Measurements from ENCODE around the gene SIPA1L3. TPM values are rescaled to one million over a fixed set of nuclear protein-coding genes. Genes with fewer than 3 reads are reported as not detected.

SIPA1L3 gene
- total and polyA plus RNA-seq, 2 experiments from 2014 or later: 15.7 to 54.1 TPM

DNA sequence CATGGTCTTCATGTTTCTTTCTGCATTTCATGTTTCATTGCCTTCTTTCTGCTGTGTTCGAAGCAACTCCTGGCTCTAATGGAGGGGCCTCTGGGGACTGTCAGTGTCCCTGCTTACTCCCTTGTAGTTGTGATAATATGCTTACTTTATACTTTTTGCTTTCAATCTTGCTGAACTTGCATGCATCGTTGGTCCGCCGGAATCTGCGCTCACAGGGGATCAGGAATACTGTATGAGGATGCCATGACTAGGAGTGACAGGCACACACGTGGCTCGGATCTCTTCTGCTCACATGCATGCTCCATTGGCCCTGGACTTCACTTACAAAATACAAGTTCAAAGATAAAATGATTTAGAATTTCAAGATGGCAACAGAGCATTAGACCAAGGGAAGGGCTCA lies 108.8 kb downstream of the SIPA1L3 start:
- Histone ChIP-seq H3F3A (replicated peaks; ENCODE audit: low read depth) (0 out of 2 replicates have a peak, but pooled peaks cover 3% of the 10 kb centered on the region), H2AFZ (no peak overlapping the region), H3K27me3 (ENCODE audit: insufficient read depth) (no peaks in the 10 kb centered on the region), H3K4me3 (no peak overlapping the region), H3K36me3 (ENCODE audit: insufficient read depth) (no peaks in the 10 kb centered on the region), H3K4me1 (ENCODE audit: insufficient read depth) (peaks cover 27% of the 10 kb centered on the region; the same call in 1 of the 2 replicates), H3K9me2 (ENCODE audit: insufficient read depth) (no peaks in the 10 kb centered on the region), H3K79me2 (replicated peaks; ENCODE audit: insufficient read depth) (peaks cover 16% of the 10 kb centered on the region), H3K4me2 (no peak overlapping the region), H4K20me1 (replicated peaks; ENCODE audit: insufficient read depth) (peaks cover 16% of the 10 kb centered on the region), H3K27ac (ENCODE audit: low read depth) (no peak overlapping the region)
- no peaks in the 10 kb centered on the region; the same call in 2 of the 3 replicates for H3K36me3 Mint-ChIP-seq (ENCODE audit: low read depth)
- H3K4me3 Mint-ChIP-seq: no peak overlapping the region
- TF ChIP-seq EZH2 (IDR thresholded peaks at IDR 0.05; ENCODE audit: low read depth, unreplicated experiment) (no peak), POLR2AphosphoS5 (IDR thresholded peaks at IDR 0.05; ENCODE audit: low read depth) (no peak)
- peaks cover 10% of the 10 kb centered on the region for H3K27me3 Mint-ChIP-seq (ENCODE audit: insufficient read depth, low read depth, poor library complexity)
- H3K9me3 Mint-ChIP-seq: no peaks in the 10 kb centered on the region
- peaks cover 29% of the 10 kb centered on the region for H3K4me1 Mint-ChIP-seq
- DNase-seq (ENCODE audit: low spot score) (no peak), ATAC-seq (no peak)
- 0 out of 2 replicates have a peak overlapping the region, but pooled peaks have one; percentile 12 for H3K27ac Mint-ChIP-seq

DNA sequence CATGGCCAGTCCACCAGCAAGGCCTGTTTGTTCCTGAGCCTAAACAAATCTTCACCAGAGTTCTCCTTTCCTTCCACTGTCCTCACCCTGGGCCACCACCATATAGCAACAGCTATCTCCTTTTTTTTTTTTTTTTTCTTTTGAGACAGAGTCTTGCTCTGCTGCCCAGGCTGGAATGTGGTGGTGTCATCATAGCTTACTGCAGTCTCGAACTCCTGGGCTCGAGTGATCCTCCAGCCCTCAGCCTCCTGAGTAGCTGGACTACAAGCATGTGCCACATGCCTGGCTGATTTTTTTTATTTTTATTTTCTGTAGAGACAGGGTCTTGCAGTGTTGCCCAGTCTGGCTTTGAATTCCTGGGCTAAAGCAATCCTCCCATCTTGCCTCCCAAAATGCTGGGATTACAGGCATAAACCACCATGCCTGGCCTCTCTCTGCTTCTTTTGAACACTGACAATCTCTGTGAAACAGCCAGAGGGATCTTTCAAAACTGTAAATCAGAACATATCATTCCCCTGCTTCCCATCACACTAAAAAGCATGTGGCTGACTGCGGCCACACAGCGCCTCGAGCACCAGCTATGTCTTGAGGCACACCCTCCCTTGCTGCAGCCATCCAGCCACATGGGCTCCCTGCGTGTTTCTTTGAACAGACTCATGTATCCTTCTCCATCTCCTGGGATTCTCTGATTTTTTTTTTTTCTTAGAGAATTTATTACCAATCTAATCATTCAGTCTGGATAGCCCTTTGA lies 110.6 kb downstream of the SIPA1L3 start:
- Mint-ChIP-seq H3K27ac (no peak overlapping the region), H3K36me3 (ENCODE audit: low read depth) (no peaks in the 10 kb centered on the region; the same call in 2 of the 3 replicates), H3K9me3 (no peaks in the 10 kb centered on the region), H3K4me1 (peaks cover 18% of the 10 kb centered on the region), H3K4me3 (no peak overlapping the region), H3K27me3 (ENCODE audit: insufficient read depth, low read depth, poor library complexity) (peaks cover 9% of the 10 kb centered on the region)
- Histone ChIP-seq H4K20me1 (replicated peaks; ENCODE audit: insufficient read depth) (peaks cover 16% of the 10 kb centered on the region), H3K4me3 (no peak overlapping the region), H3K36me3 (ENCODE audit: insufficient read depth) (no peaks in the 10 kb centered on the region), H3K27me3 (ENCODE audit: insufficient read depth) (no peaks in the 10 kb centered on the region), H3K9me2 (ENCODE audit: insufficient read depth) (no peaks in the 10 kb centered on the region), H2AFZ (no peak overlapping the region), H3F3A (replicated peaks; ENCODE audit: low read depth) (0 out of 2 replicates have a peak, but pooled peaks cover 3% of the 10 kb centered on the region), H3K27ac (ENCODE audit: low read depth) (no peak overlapping the region), H3K79me2 (replicated peaks; ENCODE audit: insufficient read depth) (peaks cover 24% of the 10 kb centered on the region), H3K4me1 (ENCODE audit: insufficient read depth) (peaks cover 15% of the 10 kb centered on the region; the same call in 1 of the 2 replicates), H3K4me2 (no peak overlapping the region)
- ATAC-seq (no peak), DNase-seq (ENCODE audit: low spot score) (no peak)
- TF ChIP-seq, protein P1, sequence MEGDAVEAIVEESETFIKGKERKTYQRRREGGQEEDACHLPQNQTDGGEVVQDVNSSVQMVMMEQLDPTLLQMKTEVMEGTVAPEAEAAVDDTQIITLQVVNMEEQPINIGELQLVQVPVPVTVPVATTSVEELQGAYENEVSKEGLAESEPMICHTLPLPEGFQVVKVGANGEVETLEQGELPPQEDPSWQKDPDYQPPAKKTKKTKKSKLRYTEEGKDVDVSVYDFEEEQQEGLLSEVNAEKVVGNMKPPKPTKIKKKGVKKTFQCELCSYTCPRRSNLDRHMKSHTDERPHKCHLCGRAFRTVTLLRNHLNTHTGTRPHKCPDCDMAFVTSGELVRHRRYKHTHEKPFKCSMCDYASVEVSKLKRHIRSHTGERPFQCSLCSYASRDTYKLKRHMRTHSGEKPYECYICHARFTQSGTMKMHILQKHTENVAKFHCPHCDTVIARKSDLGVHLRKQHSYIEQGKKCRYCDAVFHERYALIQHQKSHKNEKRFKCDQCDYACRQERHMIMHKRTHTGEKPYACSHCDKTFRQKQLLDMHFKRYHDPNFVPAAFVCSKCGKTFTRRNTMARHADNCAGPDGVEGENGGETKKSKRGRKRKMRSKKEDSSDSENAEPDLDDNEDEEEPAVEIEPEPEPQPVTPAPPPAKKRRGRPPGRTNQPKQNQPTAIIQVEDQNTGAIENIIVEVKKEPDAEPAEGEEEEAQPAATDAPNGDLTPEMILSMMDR (conservative IDR thresholded peaks at IDR 0.05; ENCODE audit: low read depth in 2 of 2): no peak
- TF ChIP-seq CREB1 (CRISPR knock-in tag; IDR thresholded peaks at IDR 0.05; ENCODE audit: low read depth) (no peak), STAT1 (IDR thresholded peaks at IDR 0.05; ENCODE audit: unreplicated experiment) (no peak), JUNB (IDR thresholded peaks at IDR 0.05; ENCODE audit: unreplicated experiment) (no peak), EZH2phosphoT487 (IDR thresholded peaks at IDR 0.05; ENCODE audit: unreplicated experiment) (no peak), NANOG (IDR thresholded peaks at IDR 0.05; ENCODE audit: borderline replicate concordance) (no peak), ZNF114 (CRISPR knock-in tag; IDR thresholded peaks at IDR 0.05) (no peak), POLR2AphosphoS5 (IDR thresholded peaks at IDR 0.05; ENCODE audit: low read depth) (no peak), EZH2 (IDR thresholded peaks at IDR 0.05; ENCODE audit: low read depth, unreplicated experiment) (no peak), ZNF331 (CRISPR knock-in tag; IDR thresholded peaks at IDR 0.05; ENCODE audit: low read depth) (no peak)
- TF ChIP-seq, protein P2, sequence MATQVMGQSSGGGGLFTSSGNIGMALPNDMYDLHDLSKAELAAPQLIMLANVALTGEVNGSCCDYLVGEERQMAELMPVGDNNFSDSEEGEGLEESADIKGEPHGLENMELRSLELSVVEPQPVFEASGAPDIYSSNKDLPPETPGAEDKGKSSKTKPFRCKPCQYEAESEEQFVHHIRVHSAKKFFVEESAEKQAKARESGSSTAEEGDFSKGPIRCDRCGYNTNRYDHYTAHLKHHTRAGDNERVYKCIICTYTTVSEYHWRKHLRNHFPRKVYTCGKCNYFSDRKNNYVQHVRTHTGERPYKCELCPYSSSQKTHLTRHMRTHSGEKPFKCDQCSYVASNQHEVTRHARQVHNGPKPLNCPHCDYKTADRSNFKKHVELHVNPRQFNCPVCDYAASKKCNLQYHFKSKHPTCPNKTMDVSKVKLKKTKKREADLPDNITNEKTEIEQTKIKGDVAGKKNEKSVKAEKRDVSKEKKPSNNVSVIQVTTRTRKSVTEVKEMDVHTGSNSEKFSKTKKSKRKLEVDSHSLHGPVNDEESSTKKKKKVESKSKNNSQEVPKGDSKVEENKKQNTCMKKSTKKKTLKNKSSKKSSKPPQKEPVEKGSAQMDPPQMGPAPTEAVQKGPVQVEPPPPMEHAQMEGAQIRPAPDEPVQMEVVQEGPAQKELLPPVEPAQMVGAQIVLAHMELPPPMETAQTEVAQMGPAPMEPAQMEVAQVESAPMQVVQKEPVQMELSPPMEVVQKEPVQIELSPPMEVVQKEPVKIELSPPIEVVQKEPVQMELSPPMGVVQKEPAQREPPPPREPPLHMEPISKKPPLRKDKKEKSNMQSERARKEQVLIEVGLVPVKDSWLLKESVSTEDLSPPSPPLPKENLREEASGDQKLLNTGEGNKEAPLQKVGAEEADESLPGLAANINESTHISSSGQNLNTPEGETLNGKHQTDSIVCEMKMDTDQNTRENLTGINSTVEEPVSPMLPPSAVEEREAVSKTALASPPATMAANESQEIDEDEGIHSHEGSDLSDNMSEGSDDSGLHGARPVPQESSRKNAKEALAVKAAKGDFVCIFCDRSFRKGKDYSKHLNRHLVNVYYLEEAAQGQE (IDR thresholded peaks at IDR 0.05; ENCODE audit: unreplicated experiment): no peak
- TF ChIP-seq, protein P3, sequence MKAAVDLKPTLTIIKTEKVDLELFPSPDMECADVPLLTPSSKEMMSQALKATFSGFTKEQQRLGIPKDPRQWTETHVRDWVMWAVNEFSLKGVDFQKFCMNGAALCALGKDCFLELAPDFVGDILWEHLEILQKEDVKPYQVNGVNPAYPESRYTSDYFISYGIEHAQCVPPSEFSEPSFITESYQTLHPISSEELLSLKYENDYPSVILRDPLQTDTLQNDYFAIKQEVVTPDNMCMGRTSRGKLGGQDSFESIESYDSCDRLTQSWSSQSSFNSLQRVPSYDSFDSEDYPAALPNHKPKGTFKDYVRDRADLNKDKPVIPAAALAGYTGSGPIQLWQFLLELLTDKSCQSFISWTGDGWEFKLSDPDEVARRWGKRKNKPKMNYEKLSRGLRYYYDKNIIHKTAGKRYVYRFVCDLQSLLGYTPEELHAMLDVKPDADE (IDR thresholded peaks at IDR 0.05): no peak

Data from GM23338 (cell line).